Measurements from ENCODE around the gene COQ9. TPM values are rescaled to one million over a fixed set of nuclear protein-coding genes. Genes with fewer than 3 reads are reported as not detected.
"Not testable (repeated sequence)": the region's sequence is repeated elsewhere in the genome, so short reads cannot be mapped to it uniquely, and the experiment has no call there.

COQ9 gene
- total RNA-seq, 1 donor from 2014 or later = 79.8 TPM

GRCh38 chr16:57485091-57485915 is 38.0 kb downstream of the COQ9 start:
- DNase-seq (ENCODE audit: low spot score) = no peak

GRCh38 chr16:57485916-57486857 is 38.9 kb downstream of the COQ9 start, which contains the start of gene DOK4:
Gene DOK4 (minus strand): TSS chr16:57486493. CDS start chr16:57479507, 6,986 bp downstream.
- peak; percentile 75 for DNase-seq (ENCODE audit: low spot score)

- no peak for DNase-seq (ENCODE audit: low spot score)
Observed at GRCh38 chr16:57486858-57487834, 39.9 kb downstream of the COQ9 start.

GRCh38 chr16:57489229-57489628 is 42.0 kb downstream of the COQ9 start:
- DNase-seq (ENCODE audit: low spot score) = no peak

GRCh38 chr16:57493767-57494166 is 46.5 kb downstream of the COQ9 start:
- no peak for DNase-seq (ENCODE audit: low spot score)

GRCh38 chr16:57497121-57497520 is 49.8 kb downstream of the COQ9 start:
- no peak for DNase-seq (ENCODE audit: low spot score)

GRCh38 chr16:57498031-57498430 is 50.8 kb downstream of the COQ9 start:
- no peak for DNase-seq (ENCODE audit: low spot score)

- not testable (repeated sequence) for DNase-seq (ENCODE audit: low spot score)
Observed at GRCh38 chr16:57499941-57500340, 52.7 kb downstream of the COQ9 start.

- peak; percentile 82 for DNase-seq (ENCODE audit: low spot score)
Observed at GRCh38 chr16:57500578-57501111, 53.4 kb downstream of the COQ9 start.

- no peak for DNase-seq (ENCODE audit: low spot score)
Observed at GRCh38 chr16:57501492-57501891, 54.2 kb downstream of the COQ9 start.

GRCh38 chr16:57502048-57502775 is 54.9 kb downstream of the COQ9 start:
- DNase-seq (ENCODE audit: low spot score) = no peak

- DNase-seq (ENCODE audit: low spot score) = no peak
Observed at GRCh38 chr16:57503366-57503765, 56.1 kb downstream of the COQ9 start.

GRCh38 chr16:57504001-57504400 is 56.7 kb downstream of the COQ9 start:
- no peak for DNase-seq (ENCODE audit: low spot score)

GRCh38 chr16:57504491-57504890 is 57.2 kb downstream of the COQ9 start:
- no peak for DNase-seq (ENCODE audit: low spot score)

GRCh38 chr16:57505169-57505568 is 57.9 kb downstream of the COQ9 start:
- DNase-seq (ENCODE audit: low spot score) = no peak

GRCh38 chr16:57507136-57508034 is 60.1 kb downstream of the COQ9 start:
- no peak for DNase-seq (ENCODE audit: low spot score)

- DNase-seq (ENCODE audit: low spot score) = no peak
Observed at GRCh38 chr16:57508035-57508425, 60.8 kb downstream of the COQ9 start.

GRCh38 chr16:57509231-57509923 is 62.1 kb downstream of the COQ9 start:
- no peak for DNase-seq (ENCODE audit: low spot score)

Data from mucosa of gallbladder (tissue), 1 donor.